Fibroblast of pulmonary artery (primary cell): ENCODE results near the gene CHRNE.
"Not testable (repeated sequence)": the region's sequence is repeated elsewhere in the genome, so short reads cannot be mapped to it uniquely, and the experiment has no call there.

Experiments
- DNase-seq: peaks from one replicate; pipeline ENCODE4 v3.0.0-alpha.2; 2010; ENCODE audit warnings: low read depth
- H3K4me3 ChIP-seq: replicated peaks from 2 replicates; pipeline ENCODE4 v1.5.1; 2011; ENCODE audit warnings: low read depth, mild to moderate bottlenecking, control low read depth, low read length, moderate library complexity
- TF ChIP-seq, protein P1 (sequence below): IDR thresholded peaks from 2 replicates; pipeline ENCODE4 v1.5.1; 2011; ENCODE audit warnings: mild to moderate bottlenecking, control low read depth, low read length, inconsistent platforms; ENCODE audit errors: missing control alignments

Gene CHRNE

DNA sequence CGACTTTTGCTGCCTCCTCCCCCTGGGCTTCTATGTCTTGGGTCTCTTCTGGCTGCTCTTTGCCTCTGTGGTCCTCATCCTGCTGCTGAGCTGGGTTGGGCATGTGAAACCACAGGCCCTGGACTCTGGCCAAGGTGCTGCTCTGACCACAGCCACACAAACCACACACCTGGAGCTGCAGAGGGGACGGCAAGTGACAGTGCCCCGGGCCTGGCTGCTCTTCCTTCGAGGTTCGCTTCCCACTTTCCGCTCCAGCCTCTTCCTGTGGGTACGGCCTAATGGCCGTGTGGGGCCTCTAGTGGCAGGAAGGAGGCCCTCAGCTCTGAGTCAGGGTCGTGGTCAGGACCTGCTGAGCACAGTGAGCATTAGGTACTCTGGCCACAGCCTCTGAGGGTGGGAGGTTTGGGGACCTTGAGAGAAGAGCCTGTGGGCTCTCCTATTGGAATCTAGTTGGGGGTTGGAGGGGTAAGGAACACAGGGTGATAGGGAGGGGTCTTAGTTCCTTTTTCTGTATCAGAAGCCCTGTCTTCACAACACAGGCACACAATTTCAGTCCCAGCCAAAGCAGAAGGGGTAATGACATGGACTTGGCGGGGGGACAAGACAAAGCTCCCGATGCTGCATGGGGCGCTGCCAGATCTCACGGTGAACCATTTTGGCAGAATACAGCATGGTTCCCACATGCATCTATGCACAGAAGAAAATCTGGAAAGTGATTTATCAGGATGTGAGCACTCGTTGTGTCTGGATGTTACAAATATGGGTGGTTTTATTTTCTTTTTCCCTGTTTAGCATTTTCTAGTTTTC lies 31.5 kb upstream of the CHRNE start:
- TF ChIP-seq, protein P1, sequence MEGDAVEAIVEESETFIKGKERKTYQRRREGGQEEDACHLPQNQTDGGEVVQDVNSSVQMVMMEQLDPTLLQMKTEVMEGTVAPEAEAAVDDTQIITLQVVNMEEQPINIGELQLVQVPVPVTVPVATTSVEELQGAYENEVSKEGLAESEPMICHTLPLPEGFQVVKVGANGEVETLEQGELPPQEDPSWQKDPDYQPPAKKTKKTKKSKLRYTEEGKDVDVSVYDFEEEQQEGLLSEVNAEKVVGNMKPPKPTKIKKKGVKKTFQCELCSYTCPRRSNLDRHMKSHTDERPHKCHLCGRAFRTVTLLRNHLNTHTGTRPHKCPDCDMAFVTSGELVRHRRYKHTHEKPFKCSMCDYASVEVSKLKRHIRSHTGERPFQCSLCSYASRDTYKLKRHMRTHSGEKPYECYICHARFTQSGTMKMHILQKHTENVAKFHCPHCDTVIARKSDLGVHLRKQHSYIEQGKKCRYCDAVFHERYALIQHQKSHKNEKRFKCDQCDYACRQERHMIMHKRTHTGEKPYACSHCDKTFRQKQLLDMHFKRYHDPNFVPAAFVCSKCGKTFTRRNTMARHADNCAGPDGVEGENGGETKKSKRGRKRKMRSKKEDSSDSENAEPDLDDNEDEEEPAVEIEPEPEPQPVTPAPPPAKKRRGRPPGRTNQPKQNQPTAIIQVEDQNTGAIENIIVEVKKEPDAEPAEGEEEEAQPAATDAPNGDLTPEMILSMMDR = peak; percentile 36
- no peak overlapping the region for H3K4me3 ChIP-seq
- peak; percentile 38 for DNase-seq

DNA sequence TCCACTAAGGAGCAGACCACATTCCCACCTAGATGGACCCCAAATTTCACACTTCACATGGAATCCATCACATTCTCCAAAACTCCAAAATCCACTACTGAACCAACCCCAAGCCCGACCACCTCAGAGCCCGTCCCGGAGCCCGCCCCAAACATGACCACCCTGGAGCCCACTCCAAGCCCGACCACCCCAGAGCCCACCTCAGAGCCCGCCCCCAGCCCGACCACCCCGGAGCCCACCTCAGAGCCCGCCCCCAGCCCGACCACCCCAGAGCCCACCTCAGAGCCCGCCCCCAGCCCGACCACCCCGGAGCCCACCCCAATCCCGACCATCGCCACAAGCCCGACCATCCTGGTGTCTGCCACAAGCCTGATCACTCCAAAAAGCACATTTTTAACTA lies 30.7 kb upstream of the CHRNE start:
- DNase-seq = no peak
- H3K4me3 ChIP-seq = no peak overlapping the region
- TF ChIP-seq, protein P1 = no peak

DNA sequence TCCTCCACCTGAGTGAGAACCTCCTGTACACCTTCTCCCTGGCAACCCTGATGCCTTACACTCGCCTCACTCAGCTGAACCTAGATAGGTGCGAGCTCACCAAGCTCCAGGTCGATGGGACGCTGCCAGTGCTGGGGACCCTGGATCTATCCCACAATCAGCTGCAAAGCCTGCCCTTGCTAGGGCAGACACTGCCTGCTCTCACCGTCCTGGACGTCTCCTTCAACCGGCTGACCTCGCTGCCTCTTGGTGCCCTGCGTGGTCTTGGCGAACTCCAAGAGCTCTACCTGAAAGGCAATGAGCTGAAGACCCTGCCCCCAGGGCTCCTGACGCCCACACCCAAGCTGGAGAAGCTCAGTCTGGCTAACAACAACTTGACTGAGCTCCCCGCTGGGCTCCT lies 29.9 kb upstream of the CHRNE start:
- H3K4me3 ChIP-seq = no peak overlapping the region
- TF ChIP-seq, protein P1 = no peak
- no peak for DNase-seq

DNA sequence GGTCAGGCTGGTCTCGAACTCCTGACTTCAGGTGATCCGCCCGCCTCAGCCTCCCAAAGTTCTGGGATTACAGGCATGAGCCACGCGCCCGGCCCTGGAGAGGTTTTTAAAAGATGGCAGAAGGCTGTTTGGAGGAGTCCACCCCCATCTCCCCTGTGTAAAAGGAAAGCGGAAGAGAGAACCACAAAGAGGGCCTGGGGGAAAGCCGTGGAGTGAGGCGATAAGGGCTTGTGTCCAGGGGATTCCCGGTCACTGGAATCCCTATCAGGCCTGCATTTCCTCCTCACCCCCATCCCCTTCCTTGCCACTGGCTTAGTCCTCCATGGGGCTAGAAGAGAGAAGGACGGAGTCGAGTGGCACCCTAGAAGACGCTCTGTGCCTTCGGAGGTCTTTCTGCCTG lies 29.1 kb upstream of the CHRNE start, which contains the start of gene GP1BA:
GP1BA (plus strand) TSS at position 315 of the 400 bp plus-strand sequence. CDS start 328 bp downstream, outside the sequence.
- TF ChIP-seq, protein P1 = no peak
- H3K4me3 ChIP-seq = no peak within 1 kb of the TSS
- no peak for DNase-seq

DNA sequence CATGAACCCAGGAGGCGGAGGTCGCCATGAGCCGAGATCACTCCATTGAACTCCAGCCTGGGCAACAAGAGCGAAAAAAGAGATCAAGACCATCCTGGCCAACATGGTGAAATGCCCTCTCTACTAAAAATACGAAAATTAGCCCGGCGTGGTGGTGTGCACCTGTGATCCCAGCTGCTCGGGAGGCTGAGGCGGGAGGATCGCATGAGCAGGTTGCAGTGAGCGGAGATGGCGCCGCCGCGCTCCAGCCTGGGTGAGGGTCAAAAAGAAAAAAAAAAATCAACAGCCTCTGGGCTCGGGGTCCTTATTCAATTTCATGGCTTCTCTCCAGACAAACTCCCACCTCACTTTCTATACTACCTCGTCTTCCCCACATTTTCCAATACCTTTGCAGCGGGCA lies 26.0 kb upstream of the CHRNE start:
- TF ChIP-seq, protein P1 = no peak
- no peak for DNase-seq
- no peak overlapping the region for H3K4me3 ChIP-seq

DNA sequence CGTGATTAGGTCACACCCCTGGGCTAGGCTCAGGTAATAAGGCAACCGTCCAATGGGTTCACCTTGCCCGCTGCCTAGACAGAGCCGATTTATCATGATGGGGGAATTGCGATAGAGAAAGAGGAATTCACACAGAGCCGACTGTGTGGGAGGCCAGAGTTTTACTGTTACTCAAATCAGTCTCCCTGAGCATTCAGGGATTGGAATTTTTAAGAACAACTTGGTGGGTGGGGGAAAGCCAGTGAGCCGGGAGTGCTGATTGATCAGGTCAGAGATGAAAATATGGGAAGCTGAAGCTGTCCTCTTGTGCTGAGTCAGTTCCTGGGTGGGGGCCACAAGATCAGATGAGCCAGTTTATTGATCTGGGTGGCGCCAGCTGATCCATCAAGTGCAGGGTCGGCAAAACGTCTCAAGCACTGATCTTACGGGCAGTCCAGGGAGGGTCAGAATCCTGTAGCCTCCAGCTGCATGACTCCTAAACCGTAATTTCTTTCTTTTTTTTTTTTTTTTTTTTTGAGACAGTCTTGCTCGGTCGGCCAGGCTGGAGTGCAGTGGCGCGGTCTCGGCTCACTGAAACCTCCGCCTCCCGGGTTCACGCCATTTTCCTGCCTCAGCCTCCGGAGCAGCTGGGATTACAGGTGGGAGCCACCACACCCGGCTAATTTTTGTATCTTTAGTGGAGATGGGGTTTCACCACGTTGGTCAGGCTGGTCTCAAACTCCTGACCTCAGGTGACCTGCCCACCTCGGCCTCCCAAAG lies 23.9 kb upstream of the CHRNE start:
- DNase-seq, H3K4me3 ChIP-seq: not testable (repeated sequence)

DNA sequence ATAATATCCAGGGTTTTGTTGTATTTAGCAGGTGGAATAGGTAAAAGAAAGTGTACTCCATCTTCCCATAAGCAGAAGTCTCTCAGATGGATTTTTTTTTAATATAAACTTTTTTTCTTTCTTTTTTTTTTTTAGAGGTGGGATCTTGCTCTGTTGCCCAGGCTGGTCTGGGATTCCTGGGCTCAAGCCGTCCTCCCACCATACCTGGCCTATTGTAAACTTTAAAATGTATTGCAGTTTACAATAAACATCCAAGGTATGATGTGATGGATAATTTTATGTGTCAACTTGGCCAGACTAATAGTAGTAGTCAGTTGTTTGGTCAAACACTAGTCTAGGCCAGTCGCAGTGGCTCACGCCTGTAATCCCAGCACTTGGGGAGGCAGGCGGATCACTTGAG lies 18.4 kb upstream of the CHRNE start:
- DNase-seq = no peak
- H3K4me3 ChIP-seq = no peak overlapping the region

More for the DNA sequence above, 18.4 kb upstream of the CHRNE start:
- TF ChIP-seq, protein P1 = no peak
